Measurements from ENCODE around the gene QKI.

QKI gene

GRCh38 chr6:163500105-163500504, 85.6 kb downstream of the QKI start:
- Histone ChIP-seq H3K27me3 (ENCODE audit: insufficient read depth, poor library complexity, severe bottlenecking) (no peaks in the 10 kb centered on the region), H3K4me1 (ENCODE audit: insufficient read depth, poor library complexity, severe bottlenecking) (peaks cover 5% of the 10 kb centered on the region), H3K9me3 (ENCODE audit: severe bottlenecking) (no peaks in the 10 kb centered on the region), H3K27ac (ENCODE audit: poor library complexity, severe bottlenecking) (no peak overlapping the region), H3K36me3 (ENCODE audit: low read depth) (0 out of 2 replicates have a peak, but pooled peaks cover 5% of the 10 kb centered on the region), H3K4me3 (ENCODE audit: severe bottlenecking) (no peak overlapping the region)
- TF ChIP-seq, protein P1, sequence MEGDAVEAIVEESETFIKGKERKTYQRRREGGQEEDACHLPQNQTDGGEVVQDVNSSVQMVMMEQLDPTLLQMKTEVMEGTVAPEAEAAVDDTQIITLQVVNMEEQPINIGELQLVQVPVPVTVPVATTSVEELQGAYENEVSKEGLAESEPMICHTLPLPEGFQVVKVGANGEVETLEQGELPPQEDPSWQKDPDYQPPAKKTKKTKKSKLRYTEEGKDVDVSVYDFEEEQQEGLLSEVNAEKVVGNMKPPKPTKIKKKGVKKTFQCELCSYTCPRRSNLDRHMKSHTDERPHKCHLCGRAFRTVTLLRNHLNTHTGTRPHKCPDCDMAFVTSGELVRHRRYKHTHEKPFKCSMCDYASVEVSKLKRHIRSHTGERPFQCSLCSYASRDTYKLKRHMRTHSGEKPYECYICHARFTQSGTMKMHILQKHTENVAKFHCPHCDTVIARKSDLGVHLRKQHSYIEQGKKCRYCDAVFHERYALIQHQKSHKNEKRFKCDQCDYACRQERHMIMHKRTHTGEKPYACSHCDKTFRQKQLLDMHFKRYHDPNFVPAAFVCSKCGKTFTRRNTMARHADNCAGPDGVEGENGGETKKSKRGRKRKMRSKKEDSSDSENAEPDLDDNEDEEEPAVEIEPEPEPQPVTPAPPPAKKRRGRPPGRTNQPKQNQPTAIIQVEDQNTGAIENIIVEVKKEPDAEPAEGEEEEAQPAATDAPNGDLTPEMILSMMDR (IDR thresholded peaks at IDR 0.05; ENCODE audit: poor library complexity, severe bottlenecking): no peak
- DNase-seq (ENCODE audit: low spot score): no peak
- ATAC-seq (ENCODE audit: low read depth): no peak

DNA sequence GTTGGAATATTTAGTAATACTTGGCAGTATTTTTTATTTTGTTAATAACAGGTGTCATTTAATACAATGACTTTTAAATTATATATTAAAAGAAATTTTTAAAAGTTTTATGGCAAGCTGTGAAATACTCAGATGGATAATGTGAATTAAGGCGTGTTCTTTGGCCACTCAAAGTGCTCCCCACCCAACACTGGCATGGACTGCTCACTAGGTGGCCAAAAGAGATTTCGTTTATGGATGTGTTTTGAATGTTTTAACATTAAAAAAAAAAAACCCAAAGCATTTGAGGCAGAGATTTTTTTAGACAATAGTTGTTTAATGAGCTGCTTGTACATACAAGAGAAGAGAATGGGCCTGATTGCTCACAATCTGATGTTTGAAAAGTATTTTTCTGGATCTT, 86.5 kb downstream of the QKI start:
- TF ChIP-seq, protein P1 (IDR thresholded peaks at IDR 0.05; ENCODE audit: poor library complexity, severe bottlenecking): no peak
- ATAC-seq (ENCODE audit: low read depth): no peak
- 0 out of 2 replicates have a peak, but pooled peaks cover under 1% of the 10 kb centered on the region for H3K36me3 ChIP-seq (ENCODE audit: low read depth)
- H3K4me1 ChIP-seq (ENCODE audit: insufficient read depth, poor library complexity, severe bottlenecking): no peaks in the 10 kb centered on the region
- H3K4me3 ChIP-seq (ENCODE audit: severe bottlenecking): no peak overlapping the region
- H3K27ac ChIP-seq (ENCODE audit: poor library complexity, severe bottlenecking): no peak overlapping the region
- no peaks in the 10 kb centered on the region for H3K27me3 ChIP-seq (ENCODE audit: insufficient read depth, poor library complexity, severe bottlenecking)
- H3K9me3 ChIP-seq (ENCODE audit: severe bottlenecking): peaks cover 2% of the 10 kb centered on the region
- DNase-seq (ENCODE audit: low spot score): no peak

GRCh38 chr6:163501439-163501838, 86.9 kb downstream of the QKI start:
- Histone ChIP-seq H3K27ac (ENCODE audit: poor library complexity, severe bottlenecking) (no peak overlapping the region), H3K4me1 (ENCODE audit: insufficient read depth, poor library complexity, severe bottlenecking) (no peaks in the 10 kb centered on the region), H3K27me3 (ENCODE audit: insufficient read depth, poor library complexity, severe bottlenecking) (no peaks in the 10 kb centered on the region), H3K4me3 (ENCODE audit: severe bottlenecking) (no peak overlapping the region), H3K9me3 (ENCODE audit: severe bottlenecking) (peaks cover 6% of the 10 kb centered on the region), H3K36me3 (ENCODE audit: low read depth) (no peaks in the 10 kb centered on the region)
- TF ChIP-seq, protein P1 (IDR thresholded peaks at IDR 0.05; ENCODE audit: poor library complexity, severe bottlenecking): no peak
- ATAC-seq (ENCODE audit: low read depth) (no peak), DNase-seq (ENCODE audit: low spot score) (no peak)

DNA sequence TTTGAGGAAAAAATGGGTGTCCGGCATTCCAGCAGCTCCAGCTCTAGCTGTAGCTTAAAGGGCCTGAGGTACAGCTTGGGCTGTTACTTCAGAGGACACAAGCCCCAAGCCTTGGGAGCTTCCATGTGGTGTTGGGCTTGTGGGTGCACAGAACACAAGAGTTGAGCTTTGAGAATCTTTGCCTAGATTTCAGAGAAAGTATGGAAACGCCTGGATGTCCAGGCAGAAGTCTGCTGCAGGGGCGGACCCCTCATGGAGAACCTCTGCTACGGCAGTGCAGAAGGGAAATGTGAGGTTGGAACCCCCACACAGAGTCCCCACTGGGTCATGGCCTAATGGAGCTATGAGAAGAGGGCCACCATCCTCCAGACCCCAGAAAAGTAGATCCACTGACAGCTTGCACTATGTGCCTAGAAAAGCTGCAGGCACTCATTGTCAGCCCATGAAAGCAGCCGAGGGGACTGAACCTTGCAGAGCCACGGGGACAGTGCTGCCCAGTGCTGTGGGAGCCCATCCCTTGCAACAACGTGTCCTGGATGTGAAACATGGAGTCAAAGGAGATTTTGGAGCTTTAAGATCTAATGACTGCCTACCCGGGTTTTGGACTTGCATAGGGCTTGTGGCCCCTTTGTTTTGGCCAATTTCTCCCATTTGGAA, 90.6 kb downstream of the QKI start:
- no peaks in the 10 kb centered on the region for H3K27me3 ChIP-seq (ENCODE audit: insufficient read depth, poor library complexity, severe bottlenecking)
- TF ChIP-seq, protein P1 (IDR thresholded peaks at IDR 0.05; ENCODE audit: poor library complexity, severe bottlenecking): no peak
- no peak overlapping the region for H3K4me3 ChIP-seq (ENCODE audit: severe bottlenecking)
- H3K4me1 ChIP-seq (ENCODE audit: insufficient read depth, poor library complexity, severe bottlenecking): no peaks in the 10 kb centered on the region
- DNase-seq (ENCODE audit: low spot score): no peak
- peaks cover 17% of the 10 kb centered on the region for H3K9me3 ChIP-seq (ENCODE audit: severe bottlenecking)
- H3K36me3 ChIP-seq (ENCODE audit: low read depth): peaks cover 9% of the 10 kb centered on the region; the same call in 1 of the 2 replicates
- ATAC-seq (ENCODE audit: low read depth): no peak
- no peak overlapping the region for H3K27ac ChIP-seq (ENCODE audit: poor library complexity, severe bottlenecking)

- no peak overlapping the region for H3K4me3 ChIP-seq (ENCODE audit: severe bottlenecking)
- ATAC-seq (ENCODE audit: low read depth) (no peak), DNase-seq (ENCODE audit: low spot score) (no peak)
- no peaks in the 10 kb centered on the region for H3K4me1 ChIP-seq (ENCODE audit: insufficient read depth, poor library complexity, severe bottlenecking)
- peaks cover 9% of the 10 kb centered on the region; the same call in 1 of the 2 replicates for H3K36me3 ChIP-seq (ENCODE audit: low read depth)
- no peaks in the 10 kb centered on the region for H3K27me3 ChIP-seq (ENCODE audit: insufficient read depth, poor library complexity, severe bottlenecking)
- no peak overlapping the region for H3K27ac ChIP-seq (ENCODE audit: poor library complexity, severe bottlenecking)
- TF ChIP-seq, protein P1 (IDR thresholded peaks at IDR 0.05; ENCODE audit: poor library complexity, severe bottlenecking): no peak
- H3K9me3 ChIP-seq (ENCODE audit: severe bottlenecking): peaks cover 17% of the 10 kb centered on the region
These were observed 93.4 kb downstream of the QKI start for GRCh38 chr6:163507965-163508364.

Data from RWPE2 (cell line).